Heart right ventricle (tissue), 16 donors: ENCODE results near the gene KISS1R. TPM values are rescaled to one million over a fixed set of nuclear protein-coding genes. Genes with fewer than 3 reads are reported as not detected.

ENCODE experiments used
- ATAC-seq, 8 donors: fragments of 200-7000 bp; cut with Tn5 transposase; one replicate each; pipeline ENCODE4 v1.9.1; 2020; ENCODE audit warnings: mild to moderate bottlenecking in 8 of 8, moderate library complexity in 8 of 8, moderate number of reproducible peaks in 1 of 8
- DNase-seq, 2 donors: peaks; one replicate each; pipeline ENCODE4 v3.0.0-alpha.2; 2020
- H3K27ac ChIP-seq, 10 donors: fragments of 200-600 bp; sonication (generic) in 2 of 10; one replicate each; pipeline versions ENCODE4 v1.5.0 to v1.8.0; 2020 to 2022; ENCODE audit warnings: mild to moderate bottlenecking in 3 of 10
- H3K27me3 ChIP-seq, 7 donors: fragments of 200-600 bp; one replicate each; pipeline ENCODE4 v1.8.0; 2021 to 2022; ENCODE audit warnings: mild to moderate bottlenecking in 2 of 7
- H3K36me3 ChIP-seq, 9 donors: fragments of 200-600 bp; sonication (generic) in 1 of 9; one replicate each; pipeline versions ENCODE4 v1.5.0 to v1.8.0; 2020 to 2022; ENCODE audit warnings: mild to moderate bottlenecking in 2 of 9
- H3K4me1 ChIP-seq, 9 donors: fragments of 200-600 bp; sonication (generic) in 1 of 9; one replicate each; pipeline versions ENCODE4 v1.5.0 to v1.8.0; 2020 to 2022; ENCODE audit warnings: mild to moderate bottlenecking in 4 of 9
- H3K4me3 ChIP-seq, 10 donors: fragments of 200-600 bp; sonication (generic) in 2 of 10; one replicate each; pipeline versions ENCODE4 v1.5.0 to v1.8.0; 2020 to 2022; ENCODE audit warnings: mild to moderate bottlenecking in 7 of 10, moderate library complexity in 2 of 10
- H3K9me3 ChIP-seq, 11 donors: fragments of 200-600 bp in 10 of 11; sonication (generic) in 2 of 11; one replicate each; pipeline versions ENCODE4 v1.5.0 to v1.8.0; 2013 to 2022; ENCODE audit warnings: mild to moderate bottlenecking in 2 of 11, control low read depth in 1 of 11, moderate library complexity in 1 of 11
- WGBS, 2 donors: extraction: QIAGEN DNeasy Blood & Tissue Kit; methylation state at CpG; one replicate each; pipeline ENCODE4 v1.1.7; 2013; ENCODE audit warnings: inconsistent platforms in 1 of 2; 5-methylcytosine and 5-hydroxymethylcytosine counted together
- intact Hi-C, 10 donors: fragments of 100-400 bp; cut with DNase I; formaldehyde crosslinking; loops; one replicate each; pipeline versions ENCODE4 v1.11.1 to v1.14.2; 2022
- polyA plus RNA-seq, 2 donors: library from polyadenylated mRNA; stranded (reverse); fragments of 200-250 nt; gene quantifications; one replicate each; pipeline ENCODE4 v1.2.3, GENCODE V29; 2013
- total RNA-seq, 10 donors: library from RNA; stranded (reverse); fragmentation: NEBNext Ultra II Directional in 3 of 10; extraction: Animal tissue kit (Norgen Biotek cat#: 25700) in 3 of 10; gene quantifications; one replicate each; pipeline versions ENCODE4 v1.2.1 to v1.2.4, GENCODE V29; 2021 to 2023
- TF ChIP-seq, protein P1 (sequence below), 9 donors: fragments of 200-600 bp; sonication (generic) in 2 of 9; IDR thresholded peaks; one replicate each; pipeline versions ENCODE4 v1.5.0 to v1.8.0; 2021 to 2022; ENCODE audit warnings: antibody characterized with exemption in 9 of 9, mild to moderate bottlenecking in 5 of 9, moderate library complexity in 1 of 9
- donor health status: Arrhythmogenic right ventricular cardiomyopathy.
- donor health status: ischemic (EF 13 %, LVEDD 7.1; RV severe dilation, severe dysfunction).
- donor health status: healthy with polysubstance abuse.
- donor health status: DM: no; HTN: yes; CAD: no.
- donor health status: DM: no; HTN: no; CAD: no.
- donor health status: ischemic (EF 25% LVEDD 6.9; RV normal size, moderate dysfunction).
- donor health status: ischemic (EF 25% LVEDD 5.7; RV mildly dilated, moderate dysfunction).
- donor health status: healthy.
- donor health status: DM: yes; HTN: yes; CAD: no.
- donor health status: Ischemic cardiomyopathy.
- donor health status: ischemic (EF 35%, LVEDD 5.7; RV mildly dilated, moderate dysfunction).
- donor health status: nonischemic (EF 11% LVEDD 7.7; RV severe dilation, severe dysfunction).
- donor health status: DM: yes; HTN: yes; CAD: no.
- donor health status: PGD.
- donor health status: ischemic (EF 29% LVEDD 5.4; RV normal size, mild dysfunction).
- donor health status: nonischemic (EF 23%, LVEDD 6.1; RV moderate dilation, normal function).

The KISS1R gene
- total and polyA plus RNA-seq, 12 donors = not detected

DNA sequence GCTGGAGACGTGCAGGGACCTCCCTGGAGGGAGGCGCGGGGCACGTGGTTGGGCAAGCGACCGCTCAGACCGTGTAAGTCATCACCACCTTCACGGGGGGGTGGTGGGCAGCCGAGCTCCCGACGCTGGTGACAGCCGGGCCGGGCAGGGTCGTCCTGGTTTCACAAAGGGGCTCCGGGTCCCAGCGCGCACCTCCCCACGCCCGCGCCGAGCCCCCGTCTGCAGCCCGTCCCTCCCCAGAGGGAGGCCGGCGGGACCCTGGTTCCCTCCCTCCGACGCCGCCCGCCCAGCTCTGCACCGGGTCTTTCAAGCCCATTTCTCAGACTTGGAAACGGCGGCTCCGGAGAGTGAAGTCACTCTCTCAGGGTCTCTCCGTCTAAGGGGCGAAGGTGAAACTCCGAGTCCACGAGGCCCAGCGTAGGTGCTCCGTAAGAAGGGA, 8.0 kb downstream of the KISS1R start:
- H3K27ac ChIP-seq = peak overlapping the region in 9 of 10 donors; percentile 54 to 98 (median 84)
- WGBS, 2 donors = 0% methylated on average over 39 of the region's 39 CpGs
- ATAC-seq = peak; percentile 41 to 61 (median 53)

DNA sequence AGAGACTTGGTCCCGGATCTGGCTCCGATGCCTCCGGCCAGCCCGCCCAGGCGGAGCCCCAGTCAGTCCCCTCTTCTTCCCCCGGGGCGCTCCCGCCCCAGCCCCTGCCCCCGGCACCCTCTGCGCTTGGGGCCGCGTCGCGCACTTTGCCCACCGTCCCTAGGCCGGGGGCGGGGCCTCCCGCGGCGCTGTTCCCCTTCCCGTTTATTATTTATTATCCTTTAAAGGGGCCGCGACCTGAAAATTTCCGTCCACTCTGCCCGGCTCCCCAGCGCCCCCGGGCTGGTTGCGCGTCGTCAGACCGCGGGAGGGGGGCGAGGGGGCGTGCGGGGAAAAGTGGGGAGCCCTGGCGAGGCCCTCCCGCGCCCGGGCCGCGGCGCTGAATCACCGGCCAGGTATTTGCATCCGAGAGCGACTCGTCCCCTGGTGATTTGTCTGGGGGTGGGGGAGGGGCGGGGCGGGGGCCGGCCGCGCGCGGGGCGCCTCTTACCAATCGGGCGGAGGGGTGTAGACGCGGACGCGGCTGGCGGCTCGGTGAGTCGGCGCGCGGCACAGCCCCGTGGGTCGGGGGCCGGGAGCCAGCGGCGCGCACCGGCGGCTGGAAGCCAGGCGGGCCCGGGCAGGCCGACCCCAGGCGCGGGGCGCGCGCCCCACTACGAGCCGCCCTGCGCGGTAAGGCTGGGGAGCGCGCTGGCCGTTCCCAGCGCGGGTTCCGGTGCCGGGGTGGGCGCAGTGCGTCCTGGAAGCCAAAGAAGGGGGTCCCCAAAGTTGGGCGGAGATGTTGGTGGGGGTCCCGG, 8.6 kb downstream of the KISS1R start, which contains the start of gene ARID3A:
TSS of gene ARID3A (plus strand) at position 510 of the 797 bp plus-strand sequence. CDS start 3,494 bp downstream, outside the sequence.
- intact Hi-C loops = loop anchor here in 5 of 10 donors (2.0 to 10.0 kb wide), 4 partner anchors 57 to 319 kb away; partner anchors contain the start of genes ATP5F1D (in 2 of the 5), CBARP (in 1 of the 5) and MIDN (in 1 of the 5)
- TF ChIP-seq, protein P1, sequence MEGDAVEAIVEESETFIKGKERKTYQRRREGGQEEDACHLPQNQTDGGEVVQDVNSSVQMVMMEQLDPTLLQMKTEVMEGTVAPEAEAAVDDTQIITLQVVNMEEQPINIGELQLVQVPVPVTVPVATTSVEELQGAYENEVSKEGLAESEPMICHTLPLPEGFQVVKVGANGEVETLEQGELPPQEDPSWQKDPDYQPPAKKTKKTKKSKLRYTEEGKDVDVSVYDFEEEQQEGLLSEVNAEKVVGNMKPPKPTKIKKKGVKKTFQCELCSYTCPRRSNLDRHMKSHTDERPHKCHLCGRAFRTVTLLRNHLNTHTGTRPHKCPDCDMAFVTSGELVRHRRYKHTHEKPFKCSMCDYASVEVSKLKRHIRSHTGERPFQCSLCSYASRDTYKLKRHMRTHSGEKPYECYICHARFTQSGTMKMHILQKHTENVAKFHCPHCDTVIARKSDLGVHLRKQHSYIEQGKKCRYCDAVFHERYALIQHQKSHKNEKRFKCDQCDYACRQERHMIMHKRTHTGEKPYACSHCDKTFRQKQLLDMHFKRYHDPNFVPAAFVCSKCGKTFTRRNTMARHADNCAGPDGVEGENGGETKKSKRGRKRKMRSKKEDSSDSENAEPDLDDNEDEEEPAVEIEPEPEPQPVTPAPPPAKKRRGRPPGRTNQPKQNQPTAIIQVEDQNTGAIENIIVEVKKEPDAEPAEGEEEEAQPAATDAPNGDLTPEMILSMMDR (IDR thresholded peaks at IDR 0.05) = no peak
- 0% methylated on average over 89 to 96 of the region's 97 CpGs for WGBS, 2 donors
- H3K27ac ChIP-seq = peak within 1 kb of the TSS in 9 of 10 donors; percentile 54 to 98 (median 85)
- no peaks in the 10 kb centered on the region for H3K9me3 ChIP-seq
- H3K36me3 ChIP-seq = peaks cover 0 to 7% (median 0%) of the 10 kb centered on the region in 9 donors
- peak; percentile 77 to 81 for DNase-seq
- H3K27me3 ChIP-seq = peaks cover 4 to 9% (median 8%) of the 10 kb centered on the region in 7 donors
- peak; percentile 76 to 84 (median 80) for ATAC-seq
- peak within 1 kb of the TSS; percentile 51 to 99 (median 84) for H3K4me3 ChIP-seq
- peaks cover 7 to 52% (median 20%) of the 10 kb centered on the region in 9 donors for H3K4me1 ChIP-seq

More for the DNA sequence above, 8.0 kb downstream of the KISS1R start:
- Histone ChIP-seq H3K4me3 (peak overlapping the region; percentile 51 to 99 (median 84)), H3K4me1 (peaks cover 7 to 58% (median 26%) of the 10 kb centered on the region in 9 donors), H3K36me3 (peaks cover 0 to 7% (median 0%) of the 10 kb centered on the region in 9 donors), H3K27me3 (peaks cover 7 to 15% (median 14%) of the 10 kb centered on the region in 7 donors), H3K9me3 (no peaks in the 10 kb centered on the region)
- DNase-seq = peak in 1 of 2 donors; percentile 36
- intact Hi-C loops = loop anchor here in 5 of 10 donors (2.0 to 10.0 kb wide), 4 partner anchors 58 to 320 kb away; partner anchors contain the start of genes ATP5F1D (in 2 of the 5), CBARP (in 1 of the 5) and MIDN (in 1 of the 5)
- TF ChIP-seq, protein P1 (IDR thresholded peaks at IDR 0.05) = no peak

DNA sequence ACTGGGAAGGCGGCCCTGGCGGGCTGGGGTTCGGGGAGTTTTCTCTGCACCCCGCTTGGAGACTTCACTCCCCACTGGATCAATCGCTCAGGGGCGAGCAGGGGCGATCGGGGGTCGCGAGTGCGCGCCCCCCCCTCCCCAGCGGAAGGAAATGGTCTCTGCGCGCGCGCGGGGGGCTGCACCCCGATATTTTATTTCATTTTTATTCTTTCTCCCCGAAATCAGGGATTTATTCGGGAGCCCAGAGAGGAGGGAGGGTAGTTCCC, 9.1 kb downstream of the KISS1R start:
- peaks cover 1 to 3% (median 3%) of the 10 kb centered on the region in 7 donors for H3K27me3 ChIP-seq
- TF ChIP-seq, protein P1 (IDR thresholded peaks at IDR 0.05) = no peak
- no peak for DNase-seq

More for the DNA sequence above, 9.1 kb downstream of the KISS1R start:
- 0 to 1% methylated on average over 19 to 21 of the region's 21 CpGs for WGBS, 2 donors
- peak overlapping the region in 9 of 10 donors; percentile 54 to 98 (median 85) for H3K27ac ChIP-seq
- H3K9me3 ChIP-seq = no peaks in the 10 kb centered on the region
- H3K36me3 ChIP-seq = peaks cover 0 to 7% (median 0%) of the 10 kb centered on the region in 9 donors
- intact Hi-C loops = loop anchor here in 3 of 10 donors (5.0 to 10.0 kb wide), 3 partner anchors 309 to 319 kb away; partner anchors contain the start of genes ATP5F1D (in 2 of the 3), CBARP (in 1 of the 3) and MIDN (in 1 of the 3)
- ATAC-seq = no peak
- H3K4me1 ChIP-seq = peaks cover 7 to 47% (median 19%) of the 10 kb centered on the region in 9 donors
- H3K4me3 ChIP-seq = peak overlapping the region; percentile 51 to 99 (median 84)
